A673 (cell line): ENCODE data around the gene GPATCH2L.

ENCODE experiments used
- EZH2 ChIP-seq: fragments of 200-600 bp; sonication (generic); IDR thresholded peaks from 2 replicates; pipeline ENCODE4 v1.6.1; 2017; ENCODE audit warnings: borderline replicate concordance, low read depth, mild to moderate bottlenecking, mixed read lengths, antibody characterized with exemption, low read length; ENCODE audit not compliant: poor library complexity, severe bottlenecking
- TF ChIP-seq, protein P1 (sequence below): fragments of 300-800, 200-600 bp; sonication (generic); conservative IDR thresholded peaks from 2 replicates; pipeline ENCODE4 v1.5.1; 2017; ENCODE audit warnings: low read depth, mild to moderate bottlenecking, antibody characterized with exemption, low read length, moderate library complexity, mixed read lengths

DNA sequence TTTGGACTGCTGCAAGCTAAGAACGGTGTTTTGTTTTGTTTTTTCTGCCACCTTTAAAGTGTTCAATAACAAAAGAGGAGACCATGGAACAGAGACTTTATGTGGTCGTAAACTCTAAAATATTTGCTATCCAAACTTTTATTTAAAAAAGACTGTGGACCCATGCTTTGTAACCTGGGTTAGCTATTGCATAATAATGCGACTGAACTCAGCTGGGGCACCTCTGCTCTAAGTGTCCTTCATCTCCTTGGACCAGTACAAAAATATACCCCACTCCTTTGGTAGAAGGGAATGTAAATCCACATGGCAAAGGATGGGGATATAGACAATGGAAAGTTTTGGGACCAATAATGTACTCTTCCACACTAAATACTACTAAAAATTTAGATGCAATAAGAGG is 65.5 kb downstream of the GPATCH2L start:
- TF ChIP-seq EZH2 = no peak
- TF ChIP-seq, protein P1, sequence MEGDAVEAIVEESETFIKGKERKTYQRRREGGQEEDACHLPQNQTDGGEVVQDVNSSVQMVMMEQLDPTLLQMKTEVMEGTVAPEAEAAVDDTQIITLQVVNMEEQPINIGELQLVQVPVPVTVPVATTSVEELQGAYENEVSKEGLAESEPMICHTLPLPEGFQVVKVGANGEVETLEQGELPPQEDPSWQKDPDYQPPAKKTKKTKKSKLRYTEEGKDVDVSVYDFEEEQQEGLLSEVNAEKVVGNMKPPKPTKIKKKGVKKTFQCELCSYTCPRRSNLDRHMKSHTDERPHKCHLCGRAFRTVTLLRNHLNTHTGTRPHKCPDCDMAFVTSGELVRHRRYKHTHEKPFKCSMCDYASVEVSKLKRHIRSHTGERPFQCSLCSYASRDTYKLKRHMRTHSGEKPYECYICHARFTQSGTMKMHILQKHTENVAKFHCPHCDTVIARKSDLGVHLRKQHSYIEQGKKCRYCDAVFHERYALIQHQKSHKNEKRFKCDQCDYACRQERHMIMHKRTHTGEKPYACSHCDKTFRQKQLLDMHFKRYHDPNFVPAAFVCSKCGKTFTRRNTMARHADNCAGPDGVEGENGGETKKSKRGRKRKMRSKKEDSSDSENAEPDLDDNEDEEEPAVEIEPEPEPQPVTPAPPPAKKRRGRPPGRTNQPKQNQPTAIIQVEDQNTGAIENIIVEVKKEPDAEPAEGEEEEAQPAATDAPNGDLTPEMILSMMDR = no peak
